NCI-H345 treated with DMSO at 0.1 percent for 48 hours (cell line): ENCODE measurements around the gene TNFAIP8.

Experiments used
- DNase-seq: peaks from one replicate; lab custom pipeline; 2025; ENCODE audit not compliant: unreplicated experiment; lab: John Stamatoyannopoulos, UW

TNFAIP8 gene

DNA sequence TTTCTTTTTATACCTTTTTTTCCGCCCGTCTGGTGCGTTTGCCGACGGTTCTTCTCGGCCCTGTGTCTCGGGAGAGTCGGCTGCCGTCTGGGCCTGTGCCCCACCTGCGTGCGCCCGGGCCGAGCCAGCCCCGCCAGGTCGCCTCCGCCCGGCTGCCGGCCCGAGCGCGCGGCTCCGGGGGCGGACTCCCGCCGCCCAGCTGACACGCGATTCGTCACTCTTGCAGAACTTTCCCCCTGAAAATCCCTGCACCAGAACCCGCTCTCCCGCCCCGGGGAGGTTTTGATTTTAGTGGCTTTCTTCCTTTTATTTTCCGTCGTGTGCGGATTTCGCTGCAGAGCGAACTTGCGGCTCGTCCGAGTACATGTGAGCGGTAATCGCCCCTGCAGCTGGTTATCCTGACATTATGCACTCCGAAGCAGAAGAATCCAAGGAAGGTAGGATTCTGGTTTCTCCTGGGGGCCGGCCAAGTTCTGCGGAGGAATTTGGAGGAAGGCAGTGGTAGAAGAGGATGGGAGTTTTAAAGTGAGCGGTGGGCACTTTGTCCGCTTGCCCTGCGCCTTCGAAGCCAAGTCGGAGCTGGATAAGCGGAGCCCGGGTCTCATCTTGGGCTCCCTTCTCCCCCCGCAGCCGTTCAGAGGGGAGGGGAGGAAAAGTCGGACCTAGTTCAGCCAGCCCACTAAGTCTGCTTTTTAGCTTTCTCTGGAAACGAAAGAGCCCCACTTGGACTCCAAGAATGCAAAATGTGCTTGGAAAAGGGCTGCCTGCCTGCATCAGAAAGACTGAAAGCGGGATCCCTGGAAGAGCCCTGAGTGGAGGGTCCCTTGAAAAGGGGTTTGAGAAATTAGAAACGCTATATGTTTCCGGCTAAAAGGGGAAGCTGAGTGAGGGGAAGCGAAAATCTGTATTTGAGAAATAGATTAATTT lies at the start of gene TNFAIP8:
Gene TNFAIP8, plus strand, starts transcription at position 335 of the 927 bp plus-strand sequence. Its CDS starts 72 bp downstream, at position 407.
- DNase-seq = no peak

DNA sequence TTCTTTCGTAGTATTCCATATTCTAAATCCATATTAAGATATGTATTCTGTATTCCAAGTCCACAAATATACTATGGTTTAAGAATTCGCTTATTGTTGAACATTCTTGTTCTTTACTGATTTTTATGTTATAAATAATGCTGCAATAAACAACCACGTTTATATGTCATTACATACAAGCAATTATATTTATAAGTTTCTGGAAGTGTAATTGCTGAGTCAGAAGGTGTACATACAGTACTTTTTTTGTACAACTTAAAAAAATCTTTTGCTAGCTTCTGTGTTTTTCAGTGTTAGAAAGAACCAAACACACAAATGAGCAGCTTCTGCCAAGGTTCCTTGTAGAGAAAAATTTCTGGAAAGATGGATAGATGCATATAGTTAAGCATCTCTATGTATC lies 48.6 kb upstream of the TNFAIP8 start:
- DNase-seq = no peak

DNA sequence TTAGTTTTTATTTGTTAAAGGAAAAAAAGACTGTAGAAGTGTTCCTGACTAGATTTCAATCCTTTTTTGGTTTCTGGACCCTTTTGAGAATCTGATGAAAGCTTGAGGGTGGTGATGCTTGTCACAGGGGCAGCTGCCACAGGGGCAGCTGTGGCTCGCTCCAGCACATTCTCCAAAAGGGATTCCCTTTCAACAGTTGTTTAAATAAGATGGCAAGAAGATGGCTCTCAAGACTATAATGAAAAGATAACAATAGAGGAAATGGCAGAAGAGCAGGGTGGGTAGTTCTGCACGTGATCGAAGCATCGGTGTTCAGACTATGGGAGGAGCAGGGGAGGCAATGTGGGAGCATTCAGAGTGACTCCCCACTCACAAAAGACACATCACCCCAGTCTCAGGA lies 46.5 kb upstream of the TNFAIP8 start:
- no peak for DNase-seq

DNA sequence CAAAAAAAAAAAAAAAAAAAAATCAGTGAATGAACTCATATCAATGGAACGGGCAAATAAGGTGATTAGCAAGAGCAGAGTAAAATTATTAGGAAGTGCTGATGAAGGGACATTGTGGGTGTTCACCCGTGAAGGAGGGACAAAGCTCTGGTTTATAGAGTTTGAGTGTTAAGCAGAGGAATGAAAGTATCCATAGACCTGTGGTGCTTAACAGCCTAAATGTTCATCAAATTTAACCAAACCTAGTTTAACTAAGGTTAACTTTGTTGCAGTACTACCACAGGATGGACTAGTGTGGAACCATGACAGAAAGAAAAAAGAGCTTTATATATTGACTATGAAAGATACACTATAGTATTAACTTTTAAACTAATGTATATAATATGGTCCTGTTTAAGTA lies 44.1 kb upstream of the TNFAIP8 start:
- no peak for DNase-seq

DNA sequence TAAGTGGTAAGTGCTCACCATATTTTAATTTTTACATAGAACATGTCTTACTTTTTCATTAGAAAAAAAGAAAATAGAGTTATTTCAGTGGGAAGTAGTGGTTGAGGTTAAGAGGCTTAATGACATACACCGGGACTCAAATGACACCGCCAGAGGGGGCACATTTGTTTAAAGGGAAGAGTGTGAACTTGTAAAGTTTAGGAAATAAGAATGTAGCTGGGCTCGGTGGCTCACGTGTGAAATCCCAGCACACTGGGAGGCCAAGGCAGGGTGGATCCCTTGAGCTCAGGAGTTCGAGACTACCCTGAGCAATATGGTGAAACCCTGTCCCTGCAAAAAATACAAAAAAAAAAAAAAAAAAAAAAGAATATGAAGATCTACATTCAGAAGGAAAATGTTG lies 43.4 kb upstream of the TNFAIP8 start:
- DNase-seq = no peak

DNA sequence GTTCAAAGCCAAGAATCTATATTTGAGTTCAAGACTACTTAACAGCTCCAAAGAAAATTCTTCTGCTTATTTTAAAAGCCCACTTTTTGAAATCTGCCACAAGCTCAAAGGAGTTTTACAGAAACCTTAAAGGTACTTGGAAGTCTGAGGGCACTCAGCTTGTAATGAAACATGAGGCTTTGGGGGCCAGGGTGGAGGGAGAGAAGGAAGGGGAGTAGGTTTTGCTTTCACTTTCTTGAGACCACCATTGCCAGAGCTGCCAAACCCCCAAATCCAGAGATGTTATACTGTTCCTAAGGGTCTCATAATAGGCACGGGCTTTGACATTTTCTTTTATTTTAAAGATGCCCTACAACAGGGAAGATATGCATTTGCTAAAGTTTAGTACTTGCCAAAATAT lies 42.6 kb upstream of the TNFAIP8 start:
- no peak for DNase-seq

DNA sequence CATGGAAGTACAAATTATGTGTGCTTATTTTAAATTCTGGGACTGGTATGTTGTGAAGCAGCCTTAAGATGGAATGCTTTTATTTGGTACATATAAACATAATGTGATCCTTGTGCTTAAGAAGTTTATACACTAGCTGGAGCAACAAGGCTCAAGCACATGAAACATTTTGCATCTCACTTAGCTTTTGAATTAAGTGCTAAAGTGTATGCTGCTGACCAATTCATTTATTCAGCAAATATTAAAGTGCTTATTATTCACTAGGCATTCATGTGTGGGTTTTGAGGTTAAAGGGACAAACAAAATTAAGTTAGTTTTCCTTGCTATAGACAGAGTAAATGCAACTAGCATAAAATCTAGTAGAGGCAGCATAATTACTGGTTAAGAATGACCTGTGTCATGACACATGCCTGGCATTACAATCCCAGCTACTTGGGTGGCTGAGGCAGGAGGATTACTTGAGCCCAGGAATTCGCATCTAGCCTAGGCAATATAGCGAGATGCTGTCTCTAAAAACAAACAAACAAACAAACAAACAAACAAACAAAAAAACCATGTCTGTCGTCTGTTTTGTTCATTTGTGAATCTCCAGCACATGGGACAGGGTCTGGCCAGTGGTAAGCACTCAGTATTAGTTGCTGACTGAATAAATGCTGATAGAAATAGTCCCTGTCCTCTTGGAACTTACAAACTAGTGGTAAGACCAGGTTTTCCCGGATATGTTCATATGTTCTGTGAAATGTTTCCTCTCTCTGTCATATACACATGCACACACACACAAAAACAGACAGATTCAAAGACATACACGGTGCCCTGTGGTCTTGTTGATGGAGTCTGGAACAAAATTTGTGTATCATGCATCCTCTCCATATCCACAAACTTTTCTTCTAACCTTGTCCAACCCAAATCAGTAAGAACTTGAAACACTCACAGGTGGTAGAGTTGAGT lies 41.9 kb upstream of the TNFAIP8 start:
- no peak for DNase-seq

DNA sequence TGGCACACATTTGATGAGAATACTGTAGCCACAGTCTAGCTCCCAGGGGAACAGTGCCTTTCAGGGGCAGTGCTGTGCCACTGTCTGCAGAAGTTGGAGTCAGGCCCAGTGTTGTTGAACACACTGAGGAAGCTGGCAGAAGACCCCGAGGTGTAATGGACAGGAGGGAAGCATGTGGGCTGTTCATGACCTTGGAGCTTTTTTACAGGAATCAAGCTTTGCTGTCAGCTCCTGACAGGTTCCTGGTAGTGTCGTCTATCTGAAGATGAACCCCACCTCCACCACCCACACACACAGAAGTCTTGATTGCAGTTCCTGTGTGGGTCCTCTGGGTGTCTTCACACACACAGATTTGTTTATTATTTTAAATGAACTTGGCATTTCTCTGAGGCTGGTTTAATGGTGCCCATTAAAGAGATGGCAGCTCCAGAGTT lies 40.3 kb upstream of the TNFAIP8 start:
- DNase-seq = no peak

DNA sequence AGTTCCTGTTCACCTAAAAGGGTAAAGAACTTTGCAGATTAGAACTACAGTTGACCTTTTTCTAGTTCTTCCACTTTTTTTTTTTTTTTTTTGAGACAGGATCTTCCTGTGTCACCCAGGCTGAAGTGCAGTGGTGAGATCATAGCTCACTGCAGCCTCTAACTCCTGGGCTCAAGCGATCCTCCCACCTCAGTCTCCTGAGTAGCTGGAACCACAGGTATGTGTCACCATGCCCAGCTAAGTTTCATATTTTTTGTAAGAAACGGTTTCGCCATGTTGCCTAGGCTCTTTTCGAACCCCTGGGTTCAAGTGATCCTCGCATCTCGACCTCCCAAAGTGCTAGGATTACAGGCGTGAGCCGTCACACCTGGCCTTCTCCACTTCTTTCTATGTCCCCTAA lies 39.7 kb upstream of the TNFAIP8 start:
- DNase-seq = no peak

DNA sequence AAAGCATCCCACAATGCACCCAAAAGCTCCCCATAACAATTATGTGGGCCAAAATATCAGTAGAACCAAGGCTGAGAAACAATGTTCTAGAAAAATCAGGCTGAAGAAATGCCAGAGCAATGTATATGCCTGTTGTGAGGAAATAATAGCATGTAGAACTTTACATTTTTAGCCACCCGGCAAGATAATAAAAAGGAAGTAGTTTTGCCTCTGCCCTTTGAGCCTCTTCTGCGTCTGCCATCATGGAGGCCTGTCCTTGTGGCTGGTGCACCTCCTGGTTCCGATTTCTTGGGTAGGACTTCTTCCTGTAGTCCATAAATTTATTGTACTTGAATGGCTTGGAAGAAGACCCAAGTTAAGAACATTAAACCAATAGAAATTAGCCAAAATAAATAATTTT lies 38.9 kb upstream of the TNFAIP8 start:
- DNase-seq = no peak

DNA sequence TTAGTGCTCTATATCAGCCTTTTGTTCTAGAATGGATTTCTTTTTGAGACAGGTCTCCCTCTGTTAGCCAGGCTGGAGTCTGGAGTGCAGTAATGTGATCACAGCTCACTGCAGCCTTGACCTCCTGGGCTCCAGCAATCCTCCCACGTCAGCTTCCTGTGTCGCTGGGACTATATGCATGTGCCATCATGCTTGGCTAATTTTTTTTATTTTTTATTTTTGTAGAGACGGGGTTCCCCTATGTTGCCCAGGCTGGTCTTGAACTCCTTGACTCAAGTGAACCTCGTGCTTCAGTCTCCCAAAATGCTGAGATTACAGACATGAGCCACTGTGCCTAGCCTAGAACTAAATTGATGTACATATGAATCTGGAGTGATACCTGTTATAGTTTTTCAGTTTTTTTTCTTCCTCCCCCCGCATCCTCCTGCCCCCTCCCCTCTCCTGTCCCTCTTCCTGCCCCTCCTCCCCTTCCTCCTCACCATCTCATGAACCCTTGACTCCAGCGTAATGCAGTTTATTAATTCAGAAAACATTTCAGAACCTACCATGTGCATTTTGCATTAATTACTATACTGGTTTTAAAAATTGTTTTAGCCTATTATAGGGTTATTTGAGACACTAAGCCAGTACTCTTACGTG lies 37.4 kb upstream of the TNFAIP8 start:
- DNase-seq = no peak

DNA sequence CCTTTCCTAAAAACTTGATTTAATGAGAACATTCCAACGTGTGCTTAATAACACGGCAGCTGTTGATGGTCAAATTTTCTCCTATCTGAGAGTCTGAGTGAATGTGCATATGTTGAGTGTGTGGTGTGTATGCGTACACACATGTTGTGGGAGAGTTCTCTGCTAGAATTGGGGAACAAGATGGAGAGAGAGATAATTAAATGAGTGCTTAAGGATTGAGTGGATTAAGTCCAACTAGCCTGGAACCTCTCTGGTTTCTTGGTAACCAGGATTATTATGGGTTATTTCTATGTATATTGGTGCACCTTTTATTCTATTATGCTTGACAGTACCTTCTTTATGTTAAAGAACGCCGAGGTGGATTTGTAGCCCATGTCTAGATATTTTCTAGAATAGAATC lies 36.4 kb upstream of the TNFAIP8 start:
- no peak for DNase-seq

DNA sequence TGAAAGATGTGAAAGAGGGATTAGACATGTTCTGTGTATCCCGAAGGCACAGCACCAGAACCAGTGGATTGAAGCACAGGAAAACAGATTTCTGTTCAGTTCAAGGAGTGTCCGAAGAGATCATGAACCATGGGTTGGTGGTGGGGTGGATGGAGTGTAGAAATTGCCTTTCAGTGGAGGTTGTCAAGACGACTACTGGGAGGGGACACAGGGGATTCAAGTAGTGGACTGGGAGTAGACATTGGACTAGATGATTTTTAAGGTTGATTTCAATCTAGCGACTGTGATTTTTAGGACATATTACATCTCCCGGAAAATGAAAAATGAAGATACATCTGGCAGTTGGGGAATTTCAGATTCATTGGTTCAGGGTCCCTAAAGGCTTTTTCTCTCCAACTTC lies 35.9 kb upstream of the TNFAIP8 start:
- no peak for DNase-seq

DNA sequence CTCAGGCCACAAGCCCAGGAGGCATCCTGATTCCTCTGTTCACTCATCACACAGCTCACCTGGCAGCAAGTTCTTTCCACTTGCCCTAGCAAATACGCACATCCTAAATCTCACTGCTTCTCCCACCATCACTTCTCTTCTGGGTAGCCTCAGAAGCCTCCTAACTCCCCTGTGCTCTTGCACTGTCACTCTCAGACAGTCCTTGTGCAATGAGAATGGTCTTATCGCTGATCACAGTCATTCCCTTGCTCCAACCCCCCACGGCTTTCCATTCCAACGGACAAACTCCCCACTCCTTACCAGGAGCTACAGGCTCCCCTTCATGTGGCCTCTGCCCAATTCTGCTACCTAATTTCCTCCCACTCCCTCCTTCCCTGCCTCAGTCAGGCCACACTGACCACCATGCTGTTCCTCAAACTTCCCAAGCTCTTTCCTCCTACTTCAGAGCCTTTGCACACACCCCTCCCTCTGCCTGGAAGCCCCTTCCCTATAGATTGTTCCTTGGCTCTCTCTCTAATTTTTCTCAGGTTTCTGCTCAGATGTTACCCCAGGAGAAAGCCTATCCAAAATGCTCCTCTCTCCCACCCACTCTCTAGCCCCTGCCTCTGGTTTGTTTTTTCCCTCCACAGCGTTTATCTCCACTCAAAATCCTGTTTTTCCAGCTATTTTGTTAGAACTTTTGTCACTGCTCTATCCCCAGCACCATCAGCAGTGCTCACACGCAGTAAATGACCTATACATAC lies 34.1 kb upstream of the TNFAIP8 start:
- DNase-seq = no peak

DNA sequence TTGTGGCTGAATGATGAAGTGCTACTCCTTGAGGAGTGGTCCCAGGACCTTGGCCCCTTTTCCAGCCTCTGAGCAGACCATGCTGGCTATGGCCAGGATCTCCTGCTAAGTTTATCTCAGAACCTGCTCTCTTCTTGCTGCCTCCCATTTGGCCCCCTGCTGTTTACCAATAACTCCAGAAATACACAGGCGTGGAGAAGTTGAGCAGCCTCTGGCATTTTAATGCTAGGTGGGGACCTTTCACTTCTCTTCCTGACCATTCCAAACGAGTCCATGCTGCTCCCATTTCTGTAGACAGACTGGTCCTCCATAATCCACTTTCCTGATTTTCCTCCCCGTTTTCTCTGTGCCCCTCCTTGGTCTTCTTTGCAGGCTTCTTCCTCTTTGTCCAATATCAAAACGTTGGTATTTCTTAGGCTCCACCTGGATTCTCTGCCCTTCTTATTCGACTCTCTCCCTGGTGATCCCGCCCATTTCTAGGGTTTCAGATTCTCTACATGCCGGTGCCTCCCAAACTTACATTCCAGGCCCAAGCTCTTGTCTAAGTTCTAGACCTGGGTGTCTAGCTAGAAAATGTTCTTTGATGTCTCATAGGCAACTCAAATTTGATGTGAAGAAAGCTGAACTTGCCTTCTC lies 33.4 kb upstream of the TNFAIP8 start:
- DNase-seq = no peak

DNA sequence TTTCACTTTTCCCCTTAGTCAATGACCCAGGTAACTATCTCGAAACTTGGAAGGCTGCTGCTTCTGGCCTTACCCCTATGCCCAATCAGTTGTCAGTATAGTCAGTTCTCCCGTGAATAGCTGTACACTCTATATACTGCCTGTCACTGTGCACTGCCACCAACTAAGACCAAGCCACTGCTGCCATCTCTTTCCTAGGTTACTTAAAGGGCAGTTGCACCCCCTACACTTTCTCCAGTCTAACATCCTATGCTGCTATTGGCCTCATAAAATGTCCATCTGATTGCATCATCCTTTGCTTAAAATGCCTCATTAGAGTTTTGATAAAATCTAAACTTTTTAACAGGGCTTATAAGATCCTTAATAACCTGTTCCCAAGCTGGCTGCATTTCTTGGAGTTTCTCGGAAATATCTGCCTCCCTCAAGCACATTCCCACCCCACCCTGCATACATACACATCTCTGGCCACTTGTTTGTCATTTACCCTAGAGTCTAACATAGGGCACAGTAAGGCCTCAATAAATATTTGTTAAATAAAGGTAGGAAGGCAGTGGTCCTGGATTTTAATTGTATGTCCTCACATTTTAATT lies 32.8 kb upstream of the TNFAIP8 start:
- no peak for DNase-seq

DNA sequence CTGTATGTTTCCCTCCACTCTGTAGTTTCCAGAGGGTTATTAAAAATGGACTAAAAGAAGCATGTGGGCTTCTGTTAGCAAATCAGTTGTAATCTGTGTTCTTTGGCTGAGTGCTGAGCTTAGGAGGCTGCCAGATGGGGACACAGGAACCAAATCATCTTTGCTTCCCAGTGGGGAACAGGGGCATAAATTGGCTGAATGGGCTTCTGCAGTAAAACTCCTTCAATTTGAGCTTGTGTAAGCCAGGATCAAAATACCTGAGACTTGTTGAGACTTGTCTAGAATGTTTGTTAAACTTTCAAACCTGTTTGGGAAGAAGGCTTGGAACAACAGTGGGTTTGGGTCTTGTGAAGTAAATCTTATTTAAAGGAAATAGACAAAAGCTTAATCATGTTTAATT lies 32.2 kb upstream of the TNFAIP8 start:
- peak; percentile 73 for DNase-seq

DNA sequence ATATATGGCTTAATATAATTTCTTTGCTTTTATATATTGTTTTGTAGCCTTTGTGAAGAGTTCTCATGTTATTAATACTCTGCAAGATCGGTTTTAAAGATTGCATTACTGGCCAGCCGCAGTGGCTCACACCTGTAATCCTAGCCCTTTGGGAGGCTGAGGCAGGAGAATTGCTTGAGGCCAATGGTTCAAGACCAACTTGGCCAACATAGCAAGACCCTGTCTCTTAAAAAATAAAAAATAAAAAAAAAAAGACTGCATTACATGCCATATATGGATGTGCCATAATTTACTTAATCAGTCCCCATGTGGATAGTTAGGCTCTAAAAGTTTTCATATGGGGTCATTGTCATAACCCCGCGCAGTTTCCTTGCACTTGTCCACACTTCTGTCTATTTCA lies 31.0 kb upstream of the TNFAIP8 start:
- no peak for DNase-seq

DNA sequence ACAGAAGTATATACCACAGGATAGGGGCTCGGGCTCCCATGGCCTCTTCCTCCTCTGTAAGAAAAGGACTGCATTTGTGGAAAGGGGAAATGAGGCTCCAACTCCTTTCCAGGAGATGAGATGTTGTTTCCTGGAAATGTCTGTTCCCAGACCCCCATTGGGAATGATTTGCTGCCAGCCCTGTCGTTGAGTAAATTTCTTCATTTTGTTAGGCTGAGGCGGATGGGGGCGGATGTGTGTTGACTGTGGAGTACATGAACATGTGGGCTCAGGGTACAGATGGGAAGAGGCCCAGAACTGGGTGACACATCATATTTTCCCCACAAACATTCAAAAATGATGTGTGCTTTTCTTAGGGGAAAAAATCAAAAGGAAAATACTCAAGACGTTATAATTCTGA lies 28.8 kb upstream of the TNFAIP8 start:
- DNase-seq = no peak
